GM12878 (cell line): ENCODE data around the gene ASF1B. TPM values are rescaled to one million over a fixed set of nuclear protein-coding genes. Genes with fewer than 3 reads are reported as not detected.

Experiments
- ATAC-seq: fragments of 200-7000 bp; cut with Tn5 transposase; 3 replicates; pipeline ENCODE4 v1.9.1; 2020; ENCODE audit warnings: mild to moderate bottlenecking, moderate library complexity
- BruUV-seq: library from RNA; stranded (reverse); fragments of 400-500 nt; replicated peaks from 2 replicates; lab custom pipeline; 2021; lab: Mats Ljungman, UMichigan
- CTCF ChIA-PET: fragments of 300-600 bp; sonication (Branson Sonifier 250); formaldehyde crosslinking; extraction: SDS; loops from one replicate; lab custom pipeline; 2021; ENCODE audit warnings: inconsistent platforms; lab: Yijun Ruan, JAX
- POLR2A ChIA-PET: fragments of 350-600 bp; formaldehyde crosslinking; extraction: SDS; loops from one replicate; lab custom pipeline; 2021; ENCODE audit warnings: inconsistent platforms; lab: Charles Lee
- RAD21 ChIA-PET: fragments of 300-600 bp; sonication (Branson Sonifier 250); formaldehyde crosslinking; loops from one replicate; lab custom pipeline; 2023; ENCODE audit warnings: antibody characterized with exemption; ENCODE audit not compliant: unreplicated experiment; lab: Charles Lee
- SMC1A ChIA-PET: fragments of 300-600 bp; sonication (Branson Sonifier 250); formaldehyde crosslinking; loops from one replicate; lab custom pipeline; 2023; ENCODE audit not compliant: unreplicated experiment, uncharacterized antibody; lab: Charles Lee
- DNase-seq: peaks from one replicate; pipeline ENCODE4 v3.0.0-alpha.2; 2011; ENCODE audit warnings: low read depth, low spot score
- FAIRE-seq: peaks from 3 replicates; lab custom pipeline; 2011; peaks lifted over from hg19 to GRCh38; lab: Jason Lieb, UNC
- H2AFZ ChIP-seq: 2 replicates; pipeline ENCODE4 v1.6.0; 2011; ENCODE audit warnings: low read depth, low read length, control low read depth; ENCODE audit not compliant: control insufficient read depth
- H3K27ac ChIP-seq: 2 replicates; pipeline ENCODE4 v1.5.1; 2011; ENCODE audit warnings: control low read depth; ENCODE audit not compliant: control insufficient read depth, insufficient read depth
- H3K27me3 ChIP-seq, 2 experiments: replicated peaks in 1 of 2; 2 replicates each; pipeline versions ENCODE4 v1.6.0 to v1.6.1; 2011; ENCODE audit warnings: low read length in 1 of 2; ENCODE audit not compliant: control insufficient read depth in 2 of 2, insufficient read depth in 2 of 2
- H3K36me3 ChIP-seq, 2 experiments: 2 replicates each; pipeline ENCODE4 v1.5.1; 2011; ENCODE audit warnings: low read length in 1 of 2; ENCODE audit not compliant: control insufficient read depth in 2 of 2, insufficient read depth in 2 of 2
- H3K4me1 ChIP-seq: 2 replicates; pipeline ENCODE4 v1.6.1; 2011; ENCODE audit warnings: mild to moderate bottlenecking, low read length, moderate library complexity, mixed read lengths; ENCODE audit not compliant: control insufficient read depth, insufficient read depth
- H3K4me2 ChIP-seq: 2 replicates; pipeline ENCODE4 v1.6.0; 2011; ENCODE audit warnings: control low read depth; ENCODE audit not compliant: control insufficient read depth, insufficient read depth
- H3K4me3 ChIP-seq: fragments of 200-600 bp; sonication (generic); 2 replicates; pipeline ENCODE4 v1.5.1; 2016
- H3K79me2 ChIP-seq: 2 replicates; pipeline ENCODE4 v1.6.0; 2011; ENCODE audit warnings: low read length; ENCODE audit not compliant: control insufficient read depth, insufficient read depth
- H3K9ac ChIP-seq: 2 replicates; pipeline ENCODE4 v1.8.0; 2011; ENCODE audit warnings: low read length, control low read depth, mixed read lengths; ENCODE audit not compliant: control insufficient read depth, insufficient read depth
- H3K9me3 ChIP-seq: replicated peaks from 3 replicates; pipeline ENCODE4 v1.5.1; 2011; ENCODE audit warnings: mild to moderate bottlenecking, low read length; ENCODE audit not compliant: control insufficient read depth, insufficient read depth
- H4K20me1 ChIP-seq: 2 replicates; pipeline ENCODE4 v1.6.0; 2011; ENCODE audit not compliant: control insufficient read depth, insufficient read depth
- ASH2L ChIP-seq: fragments of 300-600, 200-600 bp; sonication (generic); IDR thresholded peaks from 2 replicates; pipeline ENCODE4 v1.6.1; 2017; ENCODE audit warnings: low read depth, mild to moderate bottlenecking, borderline replicate concordance
- CEBPB ChIP-seq, 2 experiments: fragments of 150-350 bp in 1 of 2; IDR thresholded peaks; 2 replicates each; pipeline ENCODE4 v1.6.1; 2012 to 2014; ENCODE audit warnings: low read depth in 2 of 2, low read length in 2 of 2, borderline replicate concordance in 1 of 2, inconsistent platforms in 1 of 2
- CHD1 ChIP-seq: IDR thresholded peaks from 2 replicates; pipeline ENCODE4 v1.6.1; 2012; ENCODE audit warnings: low read depth, low read length, improper control_type of control experiment
- CREM ChIP-seq: IDR thresholded peaks from 2 replicates; pipeline ENCODE4 v1.6.1; 2014; ENCODE audit warnings: antibody characterized with exemption, low read depth
- IKZF2 ChIP-seq, 2 experiments: fragments of 450-650 bp; IDR thresholded peaks; 2 replicates each; pipeline ENCODE4 v1.6.1; 2017; ENCODE audit warnings: mild to moderate bottlenecking in 2 of 2, moderate library complexity in 2 of 2
- NR2C1 ChIP-seq: fragments of 450-650 bp; IDR thresholded peaks from 2 replicates; pipeline ENCODE4 v1.6.1; 2017; ENCODE audit warnings: antibody characterized with exemption, mild to moderate bottlenecking, moderate library complexity
- NRF1 ChIP-seq: conservative IDR thresholded peaks from 2 replicates; pipeline ENCODE4 v1.6.1; 2011; ENCODE audit warnings: mild to moderate bottlenecking, low read depth, low read length, improper control_type of control experiment
- SIX5 ChIP-seq: IDR thresholded peaks from 2 replicates; pipeline ENCODE4 v1.6.1; 2011; ENCODE audit warnings: mild to moderate bottlenecking, low read depth, low read length, moderate library complexity; ENCODE audit not compliant: severe bottlenecking
- SRF ChIP-seq, 2 experiments: IDR thresholded peaks; 2 replicates each; pipeline ENCODE4 v1.6.1; 2011; ENCODE audit warnings: low read depth in 2 of 2, low read length in 2 of 2, mild to moderate bottlenecking in 1 of 2, moderate library complexity in 1 of 2
- STAT3 ChIP-seq: IDR thresholded peaks from 2 replicates; pipeline ENCODE4 v1.6.1; 2011; ENCODE audit warnings: low read depth, low read length, improper control_type of control experiment
- ZBED1 ChIP-seq: IDR thresholded peaks from 2 replicates; pipeline ENCODE4 v1.6.1; 2016; ENCODE audit warnings: borderline replicate concordance
- WGBS: methylation state at CpG from one replicate; pipeline ENCODE4 v1.1.6; 2016; ENCODE audit warnings: low lambda C conversion rate; ENCODE audit not compliant: insufficient replicate concordance, insufficient coverage; ENCODE audit errors: missing lambda C conversion rate; 5-methylcytosine and 5-hydroxymethylcytosine counted together
- in situ Hi-C: fragments of 300-500 bp; cut with MboI; formaldehyde crosslinking; loops from 9 replicates; pipeline ENCODE4 v1.14.3; 2018; ENCODE audit warnings: mixed read lengths
- intact Hi-C: fragments of 100-400 bp; cut with micrococcal nuclease; formaldehyde crosslinking; loops from one replicate; pipeline ENCODE4 v1.14.2; 2022; ENCODE audit not compliant: unreplicated experiment
- polyA plus RNA-seq, 11 experiments: library from polyadenylated mRNA; depleted of rRNA in 4 of 11; unstranded in 6 of 11; stranded (reverse) in 5 of 11; fragments of >200 nt; fragmentation: Nextera tagmentation in 4 of 11; fragmentation: Illumina TruSeq in 1 of 11; extraction: Ambion mirVana in 4 of 11; extraction: Trizol in 1 of 11; gene quantifications; 1 replicate in 1 of 11; 2 replicates in 10 of 11; pipeline versions ENCODE4 v1.2.1 to v1.2.3, GENCODE V29; 2011 to 2016; ENCODE audit warnings: inconsistent platforms in 2 of 11, missing spikeins in 2 of 11, low read depth in 1 of 11
- total RNA-seq, 4 experiments: library from RNA; depleted of rRNA in 3 of 4; stranded (reverse); fragments of >200 nt in 3 of 4; fragmentation: Illumina TruSeq in 1 of 4; extraction: Trizol in 1 of 4; gene quantifications; 2 replicates each; pipeline versions ENCODE4 v1.2.1 to v1.2.3, GENCODE V29; 2013 to 2021
- TF ChIP-seq, protein P1 (sequence below): fragments of 450-650 bp; IDR thresholded peaks from 2 replicates; pipeline ENCODE4 v1.6.1; 2018; ENCODE audit warnings: mild to moderate bottlenecking, low read depth, moderate library complexity; ENCODE audit not compliant: partially characterized antibody
- TF ChIP-seq, protein P2 (sequence below): fragments of 450-650 bp; IDR thresholded peaks from 2 replicates; pipeline ENCODE4 v1.6.1; 2017; ENCODE audit warnings: low read depth, mild to moderate bottlenecking, moderate library complexity
- TF ChIP-seq, protein P3 (sequence below): fragments of 450-650 bp; IDR thresholded peaks from 2 replicates; pipeline ENCODE4 v1.6.1; 2017; ENCODE audit warnings: mild to moderate bottlenecking, moderate library complexity

Gene ASF1B
- total and polyA plus RNA-seq, 10 of the 15 experiments (the other 5 are each of a cell fraction or from before 2014, with no cell fraction given), result 10.4 to 217 (median 90.2) TPM

GRCh38 chr19:14102102-14102696, 34.2 kb downstream of the ASF1B start (continued):
- TF ChIP-seq, protein P1, sequence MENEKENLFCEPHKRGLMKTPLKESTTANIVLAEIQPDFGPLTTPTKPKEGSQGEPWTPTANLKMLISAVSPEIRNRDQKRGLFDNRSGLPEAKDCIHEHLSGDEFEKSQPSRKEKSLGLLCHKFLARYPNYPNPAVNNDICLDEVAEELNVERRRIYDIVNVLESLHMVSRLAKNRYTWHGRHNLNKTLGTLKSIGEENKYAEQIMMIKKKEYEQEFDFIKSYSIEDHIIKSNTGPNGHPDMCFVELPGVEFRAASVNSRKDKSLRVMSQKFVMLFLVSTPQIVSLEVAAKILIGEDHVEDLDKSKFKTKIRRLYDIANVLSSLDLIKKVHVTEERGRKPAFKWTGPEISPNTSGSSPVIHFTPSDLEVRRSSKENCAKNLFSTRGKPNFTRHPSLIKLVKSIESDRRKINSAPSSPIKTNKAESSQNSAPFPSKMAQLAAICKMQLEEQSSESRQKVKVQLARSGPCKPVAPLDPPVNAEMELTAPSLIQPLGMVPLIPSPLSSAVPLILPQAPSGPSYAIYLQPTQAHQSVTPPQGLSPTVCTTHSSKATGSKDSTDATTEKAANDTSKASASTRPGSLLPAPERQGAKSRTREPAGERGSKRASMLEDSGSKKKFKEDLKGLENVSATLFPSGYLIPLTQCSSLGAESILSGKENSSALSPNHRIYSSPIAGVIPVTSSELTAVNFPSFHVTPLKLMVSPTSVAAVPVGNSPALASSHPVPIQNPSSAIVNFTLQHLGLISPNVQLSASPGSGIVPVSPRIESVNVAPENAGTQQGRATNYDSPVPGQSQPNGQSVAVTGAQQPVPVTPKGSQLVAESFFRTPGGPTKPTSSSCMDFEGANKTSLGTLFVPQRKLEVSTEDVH, result no peak
- no peak for TF ChIP-seq NR2C1
- TF ChIP-seq STAT3, result no peak
- TF ChIP-seq ZBED1, result no peak
- no peak for TF ChIP-seq SIX5

- whole genome bisulfite sequencing, result 91% methylated on average over 6 of the region's 6 CpGs
- FAIRE-seq (no peak), DNase-seq (no peak), ATAC-seq (no peak)
- no peaks in the 10 kb centered on the region for H4K20me1 ChIP-seq
- ChIA-PET SMC1A (no interaction called here), CTCF (interaction anchor here (1.5 kb wide), 1 partner anchor 35 kb away, joined by 4 read pairs; the partner anchor contains the start of gene ASF1B), RAD21 (no interaction called here), POLR2A (no interaction called here)
- no peaks in the 10 kb centered on the region for H3K9me3 ChIP-seq
- TF ChIP-seq ASH2L (no peak), NRF1 (no peak), CEBPB (IDR thresholded peaks at IDR 0.05; ENCODE audit: borderline replicate concordance in 1 of 2, low read depth in 2 of 2, low read length in 2 of 2) (no peak), IKZF2 (IDR thresholded peaks at IDR 0.05) (no peak), CHD1 (no peak), SRF (IDR thresholded peaks at IDR 0.05; ENCODE audit: low read depth in 2 of 2, low read length in 2 of 2) (no peak), CREM (no peak)
- TF ChIP-seq, protein P2, sequence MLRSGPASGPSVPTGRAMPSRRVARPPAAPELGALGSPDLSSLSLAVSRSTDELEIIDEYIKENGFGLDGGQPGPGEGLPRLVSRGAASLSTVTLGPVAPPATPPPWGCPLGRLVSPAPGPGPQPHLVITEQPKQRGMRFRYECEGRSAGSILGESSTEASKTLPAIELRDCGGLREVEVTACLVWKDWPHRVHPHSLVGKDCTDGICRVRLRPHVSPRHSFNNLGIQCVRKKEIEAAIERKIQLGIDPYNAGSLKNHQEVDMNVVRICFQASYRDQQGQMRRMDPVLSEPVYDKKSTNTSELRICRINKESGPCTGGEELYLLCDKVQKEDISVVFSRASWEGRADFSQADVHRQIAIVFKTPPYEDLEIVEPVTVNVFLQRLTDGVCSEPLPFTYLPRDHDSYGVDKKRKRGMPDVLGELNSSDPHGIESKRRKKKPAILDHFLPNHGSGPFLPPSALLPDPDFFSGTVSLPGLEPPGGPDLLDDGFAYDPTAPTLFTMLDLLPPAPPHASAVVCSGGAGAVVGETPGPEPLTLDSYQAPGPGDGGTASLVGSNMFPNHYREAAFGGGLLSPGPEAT, result no peak
- TF ChIP-seq, protein P3, sequence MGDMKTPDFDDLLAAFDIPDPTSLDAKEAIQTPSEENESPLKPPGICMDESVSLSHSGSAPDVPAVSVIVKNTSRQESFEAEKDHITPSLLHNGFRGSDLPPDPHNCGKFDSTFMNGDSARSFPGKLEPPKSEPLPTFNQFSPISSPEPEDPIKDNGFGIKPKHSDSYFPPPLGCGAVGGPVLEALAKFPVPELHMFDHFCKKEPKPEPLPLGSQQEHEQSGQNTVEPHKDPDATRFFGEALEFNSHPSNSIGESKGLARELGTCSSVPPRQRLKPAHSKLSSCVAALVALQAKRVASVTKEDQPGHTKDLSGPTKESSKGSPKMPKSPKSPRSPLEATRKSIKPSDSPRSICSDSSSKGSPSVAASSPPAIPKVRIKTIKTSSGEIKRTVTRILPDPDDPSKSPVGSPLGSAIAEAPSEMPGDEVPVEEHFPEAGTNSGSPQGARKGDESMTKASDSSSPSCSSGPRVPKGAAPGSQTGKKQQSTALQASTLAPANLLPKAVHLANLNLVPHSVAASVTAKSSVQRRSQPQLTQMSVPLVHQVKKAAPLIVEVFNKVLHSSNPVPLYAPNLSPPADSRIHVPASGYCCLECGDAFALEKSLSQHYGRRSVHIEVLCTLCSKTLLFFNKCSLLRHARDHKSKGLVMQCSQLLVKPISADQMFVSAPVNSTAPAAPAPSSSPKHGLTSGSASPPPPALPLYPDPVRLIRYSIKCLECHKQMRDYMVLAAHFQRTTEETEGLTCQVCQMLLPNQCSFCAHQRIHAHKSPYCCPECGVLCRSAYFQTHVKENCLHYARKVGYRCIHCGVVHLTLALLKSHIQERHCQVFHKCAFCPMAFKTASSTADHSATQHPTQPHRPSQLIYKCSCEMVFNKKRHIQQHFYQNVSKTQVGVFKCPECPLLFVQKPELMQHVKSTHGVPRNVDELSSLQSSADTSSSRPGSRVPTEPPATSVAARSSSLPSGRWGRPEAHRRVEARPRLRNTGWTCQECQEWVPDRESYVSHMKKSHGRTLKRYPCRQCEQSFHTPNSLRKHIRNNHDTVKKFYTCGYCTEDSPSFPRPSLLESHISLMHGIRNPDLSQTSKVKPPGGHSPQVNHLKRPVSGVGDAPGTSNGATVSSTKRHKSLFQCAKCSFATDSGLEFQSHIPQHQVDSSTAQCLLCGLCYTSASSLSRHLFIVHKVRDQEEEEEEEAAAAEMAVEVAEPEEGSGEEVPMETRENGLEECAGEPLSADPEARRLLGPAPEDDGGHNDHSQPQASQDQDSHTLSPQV, result no peak
- H3K36me3 ChIP-seq, result peaks cover 6 to 17% of the 10 kb centered on the region in 2 experiments
- no peak overlapping the region for H3K4me3 ChIP-seq
- H3K4me2 ChIP-seq, result no peak overlapping the region
- H3K27me3 ChIP-seq, result no peaks in the 10 kb centered on the region
- no peak overlapping the region for H3K9ac ChIP-seq
- intact Hi-C loops (no loop called here), in situ Hi-C loops (no loop called here)
- no peak overlapping the region for H2AFZ ChIP-seq
- no peak overlapping the region for H3K27ac ChIP-seq
- BruUV-seq, result no TSS peak
- H3K79me2 ChIP-seq, result no peaks in the 10 kb centered on the region
- H3K4me1 ChIP-seq, result no peaks in the 10 kb centered on the region
Observed at GRCh38 chr19:14101003-14101545, 35.3 kb downstream of the ASF1B start.
